ENCODE results near the gene ABCF2. TPM values are rescaled to one million over a fixed set of nuclear protein-coding genes. Genes with fewer than 3 reads are reported as not detected.

Gene ABCF2
- polyA plus RNA-seq, 3 donors, result 18.0 to 22.0 (median 21.1) TPM

GRCh38 chr7:151252561-151252835 is 25.5 kb upstream of the ABCF2 start:
- H3K4me3 ChIP-seq (replicated peaks in 1 of 3; ENCODE audit: low read depth in 2 of 3, low read length in 3 of 3), result peak overlapping the region in 1 of 3 experiments; percentile 59
- no peak for DNase-seq
- H3K4me1 ChIP-seq (ENCODE audit: control insufficient read depth in 1 of 2, insufficient read depth in 2 of 2, low read length in 2 of 2), result peaks cover 29 to 38% of the 10 kb centered on the region in 2 donors
- H3K36me3 ChIP-seq (replicated peaks in 1 of 2; ENCODE audit: control insufficient read depth in 1 of 2, insufficient read depth in 2 of 2, low read length in 2 of 2), result no peaks in the 10 kb centered on the region
- no peak overlapping the region for H3K9ac ChIP-seq (ENCODE audit: insufficient read depth, low read length, poor library complexity, severe bottlenecking)
- Mint-ChIP-seq H3K27me3 (ENCODE audit: low read depth in 3 of 3) (peaks cover 60 to 78% (median 69%) of the 10 kb centered on the region in 3 donors), H3K9me3 (peaks cover 0 to 15% (median 13%) of the 10 kb centered on the region in 7 donors), H3K4me1 (peaks cover 44% of the 10 kb centered on the region), H3K27ac (no peak overlapping the region), H3K4me3 (peak overlapping the region; percentile 63 to 91), H3K36me3 (peaks cover 24 to 55% of the 10 kb centered on the region in 2 donors)
- no peak overlapping the region for H3K27ac ChIP-seq (ENCODE audit: low read depth in 1 of 2, low read length in 2 of 2)
- H3K9me3 ChIP-seq (replicated peaks in 1 of 2; ENCODE audit: control insufficient read depth in 1 of 2, insufficient read depth in 1 of 2, low read length in 2 of 2), result peaks cover 0 to 8% of the 10 kb centered on the region in 2 donors
- H3K27me3 ChIP-seq (ENCODE audit: control insufficient read depth in 2 of 2, insufficient read depth in 2 of 2, low read length in 2 of 2), result peaks cover 35 to 55% of the 10 kb centered on the region in 2 donors
- WGBS (ENCODE audit: insufficient coverage), result no CpG with 5 or more reads among the region's 9 CpGs
- H4K20me1 ChIP-seq (ENCODE audit: insufficient read depth, low read length), result peaks cover 89% of the 10 kb centered on the region
- no peaks in the 10 kb centered on the region for H3K79me2 ChIP-seq (ENCODE audit: insufficient read depth, low read length)
- peak overlapping the region; percentile 67 for H3K4me2 ChIP-seq (replicated peaks; ENCODE audit: extremely low read depth, low read length, poor library complexity, severe bottlenecking)
- H2AFZ ChIP-seq (ENCODE audit: insufficient read depth, low read depth, low read length, poor library complexity, severe bottlenecking), result no peak overlapping the region
- intact Hi-C loops (cut with micrococcal nuclease), result loop anchor here (5.0 kb wide), 1 partner anchor 50 kb away; no protein-coding TSS in a partner anchor
- TF ChIP-seq, protein P1, sequence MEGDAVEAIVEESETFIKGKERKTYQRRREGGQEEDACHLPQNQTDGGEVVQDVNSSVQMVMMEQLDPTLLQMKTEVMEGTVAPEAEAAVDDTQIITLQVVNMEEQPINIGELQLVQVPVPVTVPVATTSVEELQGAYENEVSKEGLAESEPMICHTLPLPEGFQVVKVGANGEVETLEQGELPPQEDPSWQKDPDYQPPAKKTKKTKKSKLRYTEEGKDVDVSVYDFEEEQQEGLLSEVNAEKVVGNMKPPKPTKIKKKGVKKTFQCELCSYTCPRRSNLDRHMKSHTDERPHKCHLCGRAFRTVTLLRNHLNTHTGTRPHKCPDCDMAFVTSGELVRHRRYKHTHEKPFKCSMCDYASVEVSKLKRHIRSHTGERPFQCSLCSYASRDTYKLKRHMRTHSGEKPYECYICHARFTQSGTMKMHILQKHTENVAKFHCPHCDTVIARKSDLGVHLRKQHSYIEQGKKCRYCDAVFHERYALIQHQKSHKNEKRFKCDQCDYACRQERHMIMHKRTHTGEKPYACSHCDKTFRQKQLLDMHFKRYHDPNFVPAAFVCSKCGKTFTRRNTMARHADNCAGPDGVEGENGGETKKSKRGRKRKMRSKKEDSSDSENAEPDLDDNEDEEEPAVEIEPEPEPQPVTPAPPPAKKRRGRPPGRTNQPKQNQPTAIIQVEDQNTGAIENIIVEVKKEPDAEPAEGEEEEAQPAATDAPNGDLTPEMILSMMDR (IDR thresholded peaks at IDR 0.05), result no peak

- intact Hi-C loops (cut with micrococcal nuclease), result loop anchor here (5.0 kb wide), 1 partner anchor 50 kb away; no protein-coding TSS in a partner anchor
- Histone ChIP-seq H3K27ac (ENCODE audit: low read depth in 1 of 2, low read length in 2 of 2) (no peak overlapping the region), H3K4me2 (replicated peaks; ENCODE audit: extremely low read depth, low read length, poor library complexity, severe bottlenecking) (peak overlapping the region; percentile 67), H3K27me3 (ENCODE audit: control insufficient read depth in 2 of 2, insufficient read depth in 2 of 2, low read length in 2 of 2) (peaks cover 41 to 61% of the 10 kb centered on the region in 2 donors), H4K20me1 (ENCODE audit: insufficient read depth, low read length) (peaks cover 91% of the 10 kb centered on the region), H3K36me3 (replicated peaks in 1 of 2; ENCODE audit: control insufficient read depth in 1 of 2, insufficient read depth in 2 of 2, low read length in 2 of 2) (no peaks in the 10 kb centered on the region), H3K9me3 (replicated peaks in 1 of 2; ENCODE audit: control insufficient read depth in 1 of 2, insufficient read depth in 1 of 2, low read length in 2 of 2) (peaks cover 0 to 13% of the 10 kb centered on the region in 2 donors), H3K4me1 (ENCODE audit: control insufficient read depth in 1 of 2, insufficient read depth in 2 of 2, low read length in 2 of 2) (peaks cover 29 to 38% of the 10 kb centered on the region in 2 donors), H2AFZ (ENCODE audit: insufficient read depth, low read depth, low read length, poor library complexity, severe bottlenecking) (no peak overlapping the region), H3K79me2 (ENCODE audit: insufficient read depth, low read length) (no peaks in the 10 kb centered on the region), H3K9ac (ENCODE audit: insufficient read depth, low read length, poor library complexity, severe bottlenecking) (no peak overlapping the region), H3K4me3 (replicated peaks in 1 of 3; ENCODE audit: low read depth in 2 of 3, low read length in 3 of 3) (peak overlapping the region in 1 of 3 experiments; percentile 59)
- H3K27ac Mint-ChIP-seq, result peak overlapping the region in 1 of 7 donors; percentile 63
- H3K4me1 Mint-ChIP-seq, result peaks cover 47% of the 10 kb centered on the region
- H3K36me3 Mint-ChIP-seq, result peaks cover 23 to 55% of the 10 kb centered on the region in 2 donors
- H3K9me3 Mint-ChIP-seq, result peaks cover 0 to 15% (median 13%) of the 10 kb centered on the region in 7 donors
- DNase-seq, result no peak
- TF ChIP-seq, protein P1 (IDR thresholded peaks at IDR 0.05), result no peak
- H3K27me3 Mint-ChIP-seq (ENCODE audit: low read depth in 3 of 3), result peaks cover 65 to 84% (median 73%) of the 10 kb centered on the region in 3 donors
- peak overlapping the region; percentile 63 to 91 for H3K4me3 Mint-ChIP-seq
- 2% methylated on average over 62 of the region's 79 CpGs for WGBS (ENCODE audit: insufficient coverage)
Observed at GRCh38 chr7:151251689-151252560, 24.9 kb upstream of the ABCF2 start.

Measured in CD14-positive monocyte (primary cell).